Activated CD4-positive, alpha-beta T cell treated with anti-CD3 and anti-CD28 coated beads, Interleukin-2, Interleukin-4, amounts not matched to agents 100 ng/mL and 50 ng/mL, durations not matched to agents 16 hours and 8 hours (primary cell): ENCODE data around the gene GID8.
"Not testable (repeated sequence)": the region's sequence is repeated elsewhere in the genome, so short reads cannot be mapped to it uniquely, and the experiment has no call there.

ENCODE experiments used
- DNase-seq: peaks from one replicate; pipeline ENCODE4 v3.0.0-alpha.2; 2020; ENCODE audit warnings: low spot score

Gene GID8

DNA sequence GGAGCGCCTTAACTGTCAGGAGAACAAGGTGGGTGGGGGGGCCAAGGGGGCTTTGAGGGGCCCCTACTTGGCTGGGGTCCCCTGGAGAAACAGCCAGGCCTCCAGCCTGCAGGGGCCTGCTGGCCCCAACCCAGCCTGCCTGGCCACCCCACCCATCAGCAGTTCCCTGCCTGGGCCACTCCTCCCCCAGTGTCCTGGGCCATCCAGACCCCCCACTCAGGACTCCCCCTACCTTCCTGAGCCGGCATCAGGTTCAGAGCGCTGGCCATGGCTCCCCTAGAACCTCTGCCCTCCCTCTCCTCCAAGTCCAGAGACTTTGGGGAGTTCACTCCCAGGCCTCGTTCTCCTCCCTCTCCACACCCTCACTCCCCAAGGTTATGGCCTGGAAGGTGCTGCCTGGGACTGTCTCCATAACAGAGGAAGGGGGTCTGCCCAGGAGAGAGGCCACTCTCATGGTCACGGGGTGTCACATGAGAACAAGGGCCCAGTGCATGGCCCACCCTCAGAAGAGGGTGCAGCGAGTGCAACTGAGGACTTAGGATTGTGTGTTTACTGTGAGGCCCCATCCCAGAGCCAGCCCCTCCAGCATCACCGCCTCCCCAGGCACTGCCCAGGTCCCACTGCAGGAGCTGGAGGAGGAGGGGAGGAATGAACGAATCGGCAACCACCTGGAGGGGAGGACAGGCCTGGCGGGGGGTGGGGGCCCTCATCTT, 20.6 kb downstream of the GID8 start:
- no peak for DNase-seq

DNA sequence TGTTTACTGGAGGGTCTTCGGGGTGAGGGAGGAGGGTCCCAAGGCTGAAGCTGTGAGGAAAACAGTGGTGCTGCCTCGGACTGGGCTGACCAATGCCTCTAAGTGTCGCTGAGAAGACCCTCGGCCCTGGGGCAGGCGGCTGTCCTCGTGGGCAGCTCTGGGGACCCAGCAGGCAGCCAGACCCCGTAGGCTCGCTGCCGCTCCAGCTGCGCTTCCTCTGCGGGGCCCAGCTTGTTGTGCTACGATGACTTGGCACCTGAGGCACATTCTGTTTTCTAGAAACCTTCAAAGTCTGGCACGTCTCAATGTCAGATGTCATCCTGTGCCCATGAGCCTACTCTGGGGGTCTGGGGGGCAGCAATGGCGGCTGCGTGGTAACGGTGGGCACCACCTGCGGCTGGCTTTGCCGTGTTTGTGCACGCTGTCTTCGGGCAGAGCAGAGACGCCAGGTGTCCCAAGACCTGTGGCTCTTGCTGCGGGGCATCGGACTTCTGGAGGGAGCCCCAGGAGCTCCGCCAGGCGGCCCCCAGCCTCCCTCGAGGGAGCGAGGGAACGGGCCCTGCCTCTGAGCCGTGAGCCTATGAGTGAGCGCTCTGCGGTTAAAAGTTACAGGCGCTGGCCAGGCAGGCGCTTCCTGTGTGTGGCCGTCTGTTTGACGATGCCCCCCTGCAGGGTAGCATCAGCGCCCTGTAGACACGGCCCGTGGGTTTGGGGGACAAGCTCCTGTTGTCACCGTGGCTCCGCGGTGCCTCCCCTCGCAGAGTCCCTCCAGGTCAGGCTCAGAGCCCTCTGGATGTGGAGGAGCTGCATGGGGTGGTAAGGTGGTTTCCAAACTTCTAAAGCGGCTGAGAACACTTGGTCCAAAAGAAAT, 21.4 kb downstream of the GID8 start:
- DNase-seq: no peak

DNA sequence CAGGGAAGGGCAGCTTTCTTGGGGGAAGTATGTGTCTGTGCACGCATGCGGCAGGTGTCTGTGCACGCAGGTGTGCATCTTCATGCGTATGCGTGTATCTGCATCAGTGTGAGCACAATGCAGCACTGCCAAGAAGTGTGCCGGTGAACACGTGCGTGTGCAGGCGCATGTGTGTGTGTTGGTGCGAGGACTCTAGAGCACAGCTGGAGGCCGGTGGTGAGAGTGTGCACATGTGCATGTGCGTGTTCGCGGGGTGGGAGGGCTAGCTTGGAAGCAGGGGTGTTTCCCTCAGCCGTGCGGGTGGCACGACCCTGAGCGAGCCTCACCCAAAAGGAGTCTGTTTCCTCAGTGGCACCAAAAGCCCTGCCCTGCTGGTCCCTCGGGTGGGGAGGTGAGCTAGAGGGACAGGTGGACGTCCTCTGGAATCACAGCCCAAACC, 22.1 kb downstream of the GID8 start:
- DNase-seq: no peak

DNA sequence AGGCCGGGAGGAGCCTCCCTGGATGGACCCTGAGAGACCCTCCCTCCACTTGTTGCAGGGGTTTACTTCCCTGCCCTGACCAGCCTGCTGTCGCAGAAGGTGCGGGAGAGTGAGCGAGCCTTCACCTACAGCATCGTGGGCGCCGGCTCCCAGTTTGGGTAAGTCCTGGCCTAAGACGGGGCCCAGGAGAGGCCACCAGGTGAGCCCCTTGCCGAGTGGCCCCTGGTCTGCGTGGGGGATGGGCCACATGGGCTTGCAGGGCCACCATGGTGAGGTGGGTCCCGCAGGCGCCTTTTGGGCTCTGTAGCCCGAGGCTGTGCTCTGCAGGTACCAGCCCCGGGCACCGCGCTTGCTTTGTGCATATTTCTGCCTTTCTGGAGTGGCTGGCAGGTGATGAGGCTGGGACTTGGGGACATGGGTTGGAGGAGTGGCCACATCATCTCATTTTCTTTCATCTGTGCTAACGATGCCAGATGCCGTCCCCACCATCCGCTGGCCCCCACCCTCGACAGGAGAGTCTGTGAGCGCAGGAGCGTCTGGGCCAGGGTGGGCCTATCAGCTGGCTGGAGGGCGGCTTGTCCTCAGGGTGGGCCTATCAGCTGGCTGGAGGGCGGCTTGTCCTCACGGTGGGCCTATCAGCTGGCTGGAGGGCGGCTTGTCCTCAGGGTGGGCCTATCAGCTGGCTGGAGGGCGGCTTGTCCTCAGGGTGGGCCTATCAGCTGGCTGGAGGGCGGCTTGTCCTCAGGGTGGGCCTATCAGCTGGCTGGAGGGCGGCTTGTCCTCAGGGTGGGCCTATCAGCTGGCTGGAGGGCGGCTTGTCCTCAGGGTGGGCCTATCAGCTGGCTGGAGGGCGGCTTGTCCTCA, 22.7 kb downstream of the GID8 start:
- DNase-seq: not testable (repeated sequence)

DNA sequence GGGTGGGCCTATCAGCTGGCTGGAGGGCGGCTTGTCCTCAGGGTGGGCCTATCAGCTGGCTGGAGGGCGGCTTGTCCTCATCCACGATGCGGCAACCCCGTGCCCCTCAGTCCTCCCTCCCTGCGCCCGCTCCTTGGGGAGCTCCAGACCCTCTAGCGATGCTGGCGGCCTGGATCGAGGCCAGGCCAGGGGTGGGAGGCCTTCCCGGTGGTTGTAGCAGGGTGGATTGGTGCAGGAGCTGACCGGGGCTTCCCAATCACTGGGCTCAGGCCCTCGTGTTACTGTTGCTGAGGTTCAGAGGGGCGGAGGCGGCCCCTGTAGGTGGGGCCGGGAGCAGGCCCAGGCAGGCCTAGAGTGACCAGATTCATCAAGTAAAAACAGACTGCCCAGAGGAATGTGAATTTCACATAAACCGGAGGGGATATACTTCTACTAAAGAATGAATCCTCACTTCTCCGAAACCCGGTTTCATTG, 23.4 kb downstream of the GID8 start:
- no peak for DNase-seq

DNA sequence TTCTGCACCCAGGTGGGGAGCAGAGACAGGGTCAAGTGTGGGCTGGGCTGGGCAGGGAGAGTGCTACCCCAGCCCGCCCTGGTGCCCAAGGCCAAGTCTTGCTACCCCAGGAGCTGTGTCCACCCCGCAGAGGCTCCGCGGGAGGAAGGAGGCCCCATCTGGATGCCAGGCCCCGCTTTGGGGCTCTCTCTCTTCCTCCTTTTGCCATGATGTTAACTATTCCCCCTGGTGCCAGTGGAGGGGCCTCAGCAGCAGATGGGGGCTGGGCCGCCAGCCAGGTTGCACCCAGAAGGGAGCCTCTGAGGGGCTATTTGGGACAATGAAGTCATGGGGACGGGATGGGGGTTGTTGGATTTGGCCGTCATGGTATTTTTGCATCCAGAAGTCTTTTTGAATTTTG, 23.9 kb downstream of the GID8 start:
- no peak for DNase-seq

DNA sequence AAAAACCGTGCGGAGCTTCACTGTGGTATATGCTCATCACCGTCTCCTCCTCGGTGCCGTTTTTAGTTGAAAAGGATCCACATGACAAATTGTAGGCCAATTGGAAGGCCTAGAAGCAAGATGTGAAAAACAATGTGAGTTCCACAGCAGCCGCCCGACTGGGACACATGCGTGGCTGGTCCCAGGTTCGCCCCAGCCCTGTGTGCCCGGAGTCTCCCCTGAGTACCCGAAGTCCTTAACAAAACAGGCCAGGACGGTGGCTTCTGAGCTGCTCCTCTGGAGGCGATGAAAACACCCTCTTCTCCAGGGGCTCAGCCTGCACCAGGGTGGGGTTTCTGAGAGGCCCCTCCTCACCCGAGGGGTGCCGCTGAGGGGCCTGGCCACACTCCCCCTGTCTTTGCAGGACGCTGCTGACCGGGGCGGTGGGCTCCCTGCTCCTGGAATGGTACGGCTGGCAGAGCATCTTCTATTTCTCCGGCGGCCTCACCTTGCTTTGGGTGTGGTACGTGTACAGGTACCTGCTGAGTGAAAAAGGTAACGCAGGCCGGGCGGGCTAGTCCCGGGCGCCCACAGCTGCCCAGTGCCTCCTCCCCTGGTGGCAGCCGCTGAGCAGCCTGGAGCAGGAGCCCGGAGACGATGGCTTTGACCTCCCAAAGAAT, 24.4 kb downstream of the GID8 start:
- no peak for DNase-seq

DNA sequence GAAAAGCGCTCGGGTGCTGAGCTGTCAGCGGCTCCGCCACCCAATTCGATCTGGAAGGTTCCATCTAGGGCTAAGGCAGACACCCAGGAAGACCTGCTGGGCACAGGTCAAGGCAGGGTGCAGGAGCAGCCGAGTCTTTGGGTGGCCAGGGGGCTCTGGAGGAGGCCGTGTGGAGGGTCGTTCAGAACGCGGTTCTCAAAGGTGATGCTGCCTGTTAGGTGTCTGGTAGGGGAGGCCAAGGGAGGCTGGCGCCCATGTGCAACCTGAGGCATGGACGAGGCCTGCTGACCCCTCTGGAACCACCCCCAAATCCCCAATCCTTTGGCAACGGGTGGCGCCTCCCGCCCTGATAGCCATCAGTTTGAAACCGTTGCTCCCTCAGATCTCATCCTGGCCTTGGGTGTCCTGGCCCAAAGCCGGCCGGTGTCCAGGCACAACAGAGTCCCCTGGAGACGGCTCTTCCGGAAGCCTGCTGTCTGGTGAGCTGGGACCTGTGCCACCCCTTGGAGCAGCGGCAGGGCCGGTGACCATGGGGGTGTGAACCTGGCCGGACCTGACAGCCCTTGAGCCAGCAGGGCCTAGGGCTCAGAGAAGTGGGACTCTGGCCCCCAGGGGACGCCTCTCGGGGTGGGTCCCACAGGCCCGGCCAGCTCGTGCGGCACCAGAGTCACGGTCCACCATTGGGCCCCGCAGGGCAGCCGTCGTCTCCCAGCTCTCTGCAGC, 25.1 kb downstream of the GID8 start:
- no peak for DNase-seq

DNA sequence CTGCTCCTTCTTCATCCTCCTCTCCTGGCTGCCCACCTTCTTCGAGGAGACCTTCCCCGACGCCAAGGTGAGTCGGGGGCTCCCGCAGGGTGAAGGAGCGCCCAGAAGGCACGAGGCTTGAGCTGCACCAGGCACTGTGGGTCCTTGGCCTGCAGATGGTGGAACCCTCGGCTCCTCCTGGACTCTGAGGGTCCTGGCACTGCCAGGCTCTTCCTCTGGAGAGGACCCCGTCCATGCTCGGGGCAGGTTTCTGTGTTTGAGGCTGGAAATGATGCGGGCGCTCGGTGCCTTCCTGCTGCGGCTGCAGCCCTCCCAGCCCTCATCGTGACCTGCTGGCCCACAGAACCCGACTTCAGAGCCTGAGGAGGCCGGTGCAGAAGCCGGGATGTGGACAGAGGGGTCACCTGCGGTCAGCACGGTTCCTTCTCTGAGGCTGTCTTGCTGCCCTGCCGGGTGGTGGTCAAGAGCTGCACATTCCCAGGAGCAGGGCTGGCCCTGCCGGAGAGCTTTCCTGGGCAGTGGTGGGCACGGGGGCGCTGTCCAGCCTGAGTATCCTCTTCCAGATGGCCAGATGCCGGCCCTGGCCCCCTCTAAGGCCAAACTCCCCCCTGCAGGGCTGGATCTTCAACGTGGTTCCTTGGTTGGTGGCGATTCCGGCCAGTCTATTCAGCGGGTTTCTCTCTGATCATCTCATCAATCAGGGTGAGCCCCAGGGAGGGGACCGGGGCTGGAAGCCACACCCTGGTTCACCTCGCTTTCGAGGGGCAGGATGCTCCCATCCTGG, 25.9 kb downstream of the GID8 start:
- DNase-seq: no peak

DNA sequence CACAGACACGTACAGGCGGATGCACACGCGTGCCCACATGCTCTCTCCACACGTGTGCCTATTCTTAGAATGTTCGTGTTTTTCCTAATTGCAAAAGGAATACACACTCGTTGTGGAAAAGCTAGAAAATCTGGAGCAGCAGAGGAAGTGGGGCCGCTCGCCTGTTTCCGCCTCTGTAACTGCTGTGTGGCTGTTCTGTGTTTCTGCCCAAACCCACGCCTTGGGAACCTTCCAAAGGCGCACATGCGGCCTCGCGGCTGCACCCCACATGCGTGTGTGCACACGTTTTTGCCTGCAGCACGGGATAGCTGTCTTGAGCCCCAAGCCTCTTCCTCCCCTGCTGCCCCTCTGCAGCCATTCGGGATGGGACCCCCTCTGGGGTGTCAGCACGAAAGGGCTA, 26.8 kb downstream of the GID8 start:
- no peak for DNase-seq

DNA sequence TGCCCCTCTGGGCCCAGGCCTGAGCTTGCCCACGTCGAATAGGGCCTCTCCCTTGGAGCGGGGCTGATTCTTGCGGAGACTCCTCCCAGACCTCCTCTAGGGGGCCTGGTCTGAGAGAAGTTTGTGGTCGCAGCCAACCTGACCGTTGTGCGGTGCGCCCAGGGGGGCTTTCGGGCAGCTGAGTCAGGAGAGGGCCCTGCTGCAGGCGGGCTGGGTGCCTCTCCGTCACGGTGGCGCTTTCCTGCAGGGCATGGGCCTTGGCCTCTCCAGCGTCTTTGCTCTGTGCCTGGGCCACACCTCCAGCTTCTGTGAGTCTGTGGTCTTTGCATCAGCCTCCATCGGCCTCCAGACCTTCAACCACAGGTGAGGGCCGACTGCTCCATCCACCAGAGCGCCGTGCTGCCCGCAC, 27.4 kb downstream of the GID8 start:
- DNase-seq: no peak

DNA sequence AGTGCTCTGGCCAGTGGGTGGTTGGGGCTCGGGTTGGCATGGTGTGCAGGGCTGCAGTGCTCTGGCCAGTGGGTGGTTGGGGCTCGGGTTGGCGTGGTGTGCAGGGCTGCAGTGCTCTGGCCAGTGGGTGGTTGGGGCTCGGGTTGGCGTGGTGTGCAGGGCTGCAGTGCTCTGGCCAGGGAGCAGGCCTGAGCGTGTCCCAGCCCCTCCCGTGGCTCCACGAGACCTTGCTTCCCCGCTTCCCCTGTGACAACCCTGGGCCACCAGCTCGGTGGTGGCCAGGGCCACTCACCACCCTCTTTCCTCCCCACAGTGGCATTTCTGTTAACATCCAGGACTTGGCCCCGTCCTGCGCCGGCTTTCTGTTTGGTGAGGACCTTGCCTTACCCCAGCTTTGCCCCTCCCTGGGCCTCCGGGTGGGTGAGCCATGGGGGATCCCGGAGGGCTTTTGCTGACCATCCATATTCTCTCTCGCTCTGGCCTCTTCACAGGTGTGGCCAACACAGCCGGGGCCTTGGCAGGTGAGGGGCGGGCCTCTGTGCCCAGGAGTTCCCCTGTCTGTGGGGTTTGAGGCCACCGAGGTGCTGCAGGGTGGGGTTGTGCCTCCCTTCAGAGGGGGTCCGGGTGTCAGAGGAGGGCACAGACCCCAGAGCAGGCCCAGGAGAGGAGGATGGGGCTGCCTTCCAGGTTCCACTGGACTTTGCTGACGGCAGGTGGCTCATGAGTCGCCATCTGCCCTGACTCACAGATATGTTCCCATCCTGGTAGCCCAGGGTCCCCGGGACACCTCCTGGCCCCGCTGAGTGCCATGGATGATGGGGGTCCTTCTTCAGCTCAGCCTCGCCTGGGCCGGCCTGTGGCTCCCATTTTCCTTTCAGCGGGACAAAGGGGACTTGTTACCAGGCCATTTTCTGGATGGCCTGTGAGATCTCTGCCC, 28.5 kb downstream of the GID8 start:
- no peak for DNase-seq

DNA sequence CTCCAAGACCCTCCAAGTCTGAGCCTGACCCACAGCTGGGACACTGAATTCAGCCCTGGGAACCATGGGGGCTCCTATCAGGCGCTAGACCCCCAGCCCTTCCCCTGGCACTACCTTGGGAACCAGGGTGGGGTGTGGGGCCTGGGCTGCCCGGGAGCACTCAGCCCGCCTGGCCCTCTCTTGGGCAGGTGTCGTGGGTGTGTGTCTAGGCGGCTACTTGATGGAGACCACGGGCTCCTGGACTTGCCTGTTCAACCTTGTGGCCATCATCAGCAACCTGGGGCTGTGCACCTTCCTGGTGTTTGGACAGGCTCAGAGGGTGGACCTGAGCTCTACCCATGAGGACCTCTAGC, 29.2 kb downstream of the GID8 start:
- no peak for DNase-seq

DNA sequence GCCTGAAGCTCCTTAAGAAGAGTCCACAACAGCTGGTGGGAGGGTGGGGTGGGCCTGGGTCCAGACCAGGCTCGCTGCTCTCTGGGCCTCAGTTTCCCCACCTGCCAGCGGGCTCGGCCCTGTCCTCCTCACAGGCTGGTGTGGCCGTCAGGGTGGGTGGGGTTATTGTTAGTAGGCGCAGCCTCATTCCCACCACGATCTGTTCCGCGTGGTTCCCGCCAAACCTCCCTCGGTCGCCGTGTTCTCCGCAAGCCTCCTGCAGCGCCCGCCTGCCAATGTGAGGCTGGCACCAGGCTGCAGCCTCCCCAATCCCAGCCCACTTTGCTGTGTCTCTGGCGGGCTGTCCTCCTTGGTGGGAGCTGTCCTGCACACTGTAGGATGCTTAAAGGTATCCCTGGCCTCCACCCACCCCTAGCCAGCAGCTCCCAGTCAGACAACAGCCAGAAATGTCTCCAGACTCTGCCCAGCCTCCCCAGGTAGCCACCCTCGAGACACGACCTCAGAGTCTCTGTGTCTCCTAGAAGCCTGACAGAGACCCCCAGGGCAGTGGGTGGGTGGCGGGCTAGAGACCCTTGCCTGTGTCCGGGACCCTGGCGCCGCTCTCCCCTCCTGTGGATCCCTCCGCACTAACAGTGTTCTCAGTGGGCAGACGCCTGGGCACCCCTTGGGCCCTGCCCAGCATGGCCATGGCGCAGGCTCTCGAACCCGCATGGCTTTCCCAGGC, 29.8 kb downstream of the GID8 start:
- no peak for DNase-seq

DNA sequence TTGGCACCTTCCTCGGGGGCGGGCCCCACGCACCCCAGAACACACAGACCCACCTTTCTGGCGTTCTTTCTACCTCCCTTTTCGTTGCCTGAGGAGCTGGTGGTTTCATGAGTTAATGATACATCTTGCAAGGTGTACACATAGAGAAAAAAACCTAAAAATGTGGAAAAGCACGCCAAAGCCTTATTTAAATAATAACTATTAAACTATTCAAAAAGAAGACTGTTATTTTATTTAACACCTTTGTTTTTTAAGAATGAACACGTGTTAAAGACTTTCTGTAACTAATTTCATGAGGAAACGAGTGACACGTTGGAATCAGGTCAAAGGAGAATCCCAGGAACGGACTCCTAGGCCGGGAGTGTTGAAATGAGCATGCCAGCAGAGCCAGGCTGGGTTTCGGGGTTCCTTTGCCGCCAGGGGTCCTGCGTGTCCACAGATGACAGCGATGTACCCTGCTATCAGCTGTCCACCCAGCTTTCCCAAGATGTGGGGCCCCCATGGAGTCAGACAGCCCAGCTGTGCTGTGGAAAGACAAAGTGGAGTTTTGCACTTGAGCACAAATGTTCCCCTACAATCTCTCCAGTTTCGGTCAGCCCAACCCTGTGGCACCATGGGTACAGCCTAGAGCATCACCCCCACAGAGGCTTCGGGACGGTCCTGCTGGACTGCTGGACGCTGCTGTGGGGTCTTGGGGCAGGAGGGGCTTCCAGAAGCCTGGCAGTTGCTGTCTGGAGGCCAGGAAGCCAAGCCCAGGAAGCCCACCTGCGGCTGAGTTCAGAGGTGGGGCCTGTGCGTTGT, 30.6 kb downstream of the GID8 start:
- no peak for DNase-seq

DNA sequence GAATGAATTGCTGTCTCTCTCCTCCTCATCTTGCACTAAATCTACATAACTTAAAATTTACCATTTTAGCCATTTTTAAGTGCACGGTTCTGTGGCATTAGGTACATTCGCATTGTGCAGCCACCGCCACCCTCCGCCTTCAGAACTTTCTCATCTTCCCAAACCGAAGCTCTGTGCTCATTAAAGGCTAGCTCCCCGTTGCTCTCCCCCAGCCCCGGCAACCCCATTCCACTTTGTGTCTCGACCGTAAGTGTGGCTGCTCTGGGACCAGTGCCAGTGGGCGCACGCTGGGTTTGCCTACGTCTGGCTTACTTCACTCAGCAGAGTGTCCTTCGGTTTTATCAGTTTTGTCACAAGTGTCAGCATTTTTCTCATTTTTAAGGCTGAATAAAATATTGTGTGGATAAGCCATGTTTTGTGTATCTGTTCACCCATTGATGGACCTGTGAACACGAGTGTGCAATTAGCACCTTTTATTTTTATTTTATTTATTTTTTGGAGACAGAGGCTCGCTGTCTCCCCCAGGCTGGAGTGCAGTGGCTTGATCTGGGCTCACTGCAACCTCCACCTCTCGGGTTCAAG, 31.3 kb downstream of the GID8 start:
- no peak for DNase-seq

DNA sequence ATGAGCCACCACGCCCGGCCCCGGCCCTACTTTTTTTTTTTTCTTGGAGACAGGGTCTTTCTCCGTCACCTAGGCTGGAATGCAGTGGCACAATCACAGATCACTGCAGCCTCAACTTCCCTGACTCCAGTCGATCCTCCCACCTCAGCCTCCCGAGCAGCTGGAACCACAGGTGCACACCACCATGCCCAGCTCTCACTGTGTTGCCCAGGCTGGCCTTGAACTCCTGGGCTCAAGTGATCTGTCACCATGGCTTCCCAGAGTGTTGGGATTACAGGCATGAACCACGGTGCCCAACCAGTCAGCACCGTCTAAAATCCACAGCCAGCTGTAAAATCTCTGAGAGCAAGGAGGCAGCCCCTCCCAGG, 32.0 kb downstream of the GID8 start:
- DNase-seq: no peak
